Osteocyte (in vitro differentiated cells): ENCODE measurements around the gene ROBO3. TPM values are rescaled to one million over a fixed set of nuclear protein-coding genes. Genes with fewer than 3 reads are reported as not detected.

ENCODE experiments used
- DNase-seq: peaks from one replicate; pipeline ENCODE4 v3.0.0; 2021; ENCODE audit warnings: mixed read lengths; ENCODE audit not compliant: unreplicated experiment; ENCODE audit errors: extremely low spot score
- H3K27ac Mint-ChIP-seq: one replicate; pipeline ENCODE4 v1.8.0; 2021; ENCODE audit warnings: mild to moderate bottlenecking, mixed read lengths; ENCODE audit not compliant: unreplicated experiment
- H3K27me3 Mint-ChIP-seq: one replicate; pipeline ENCODE4 v1.8.0; 2021; ENCODE audit warnings: mixed read lengths; ENCODE audit not compliant: unreplicated experiment
- H3K36me3 Mint-ChIP-seq: one replicate; pipeline ENCODE4 v1.8.0; 2021; ENCODE audit warnings: mixed read lengths; ENCODE audit not compliant: unreplicated experiment
- H3K4me1 Mint-ChIP-seq: one replicate; pipeline ENCODE4 v1.8.0; 2021; ENCODE audit warnings: mixed read lengths; ENCODE audit not compliant: unreplicated experiment
- H3K4me3 Mint-ChIP-seq: one replicate; pipeline ENCODE4 v1.8.0; 2021; ENCODE audit warnings: mild to moderate bottlenecking, moderate library complexity, mixed read lengths; ENCODE audit not compliant: unreplicated experiment
- H3K9me3 Mint-ChIP-seq: one replicate; pipeline ENCODE4 v1.8.0; 2021; ENCODE audit warnings: mixed read lengths; ENCODE audit not compliant: unreplicated experiment
- total RNA-seq: library from RNA; stranded (reverse); gene quantifications from 2 replicates; pipeline ENCODE4 v1.2.1, GENCODE V29; 2021
- TF ChIP-seq, protein P1 (sequence below): fragments of 200-600 bp; sonication (generic); IDR thresholded peaks from 2 replicates; pipeline ENCODE4 v1.5.0; 2021; ENCODE audit warnings: antibody characterized with exemption, mild to moderate bottlenecking, moderate library complexity

Gene ROBO3
- total RNA-seq, 1 donor from 2014 or later = 14.5 TPM

GRCh38 chr11:124892750-124893454 is 27.7 kb downstream of the ROBO3 start:
- Mint-ChIP-seq H3K36me3 (no peaks in the 10 kb centered on the region), H3K4me1 (peaks cover 6% of the 10 kb centered on the region), H3K9me3 (no peaks in the 10 kb centered on the region), H3K27ac (no peak overlapping the region), H3K4me3 (no peak overlapping the region), H3K27me3 (peaks cover 7% of the 10 kb centered on the region)
- TF ChIP-seq, protein P1, sequence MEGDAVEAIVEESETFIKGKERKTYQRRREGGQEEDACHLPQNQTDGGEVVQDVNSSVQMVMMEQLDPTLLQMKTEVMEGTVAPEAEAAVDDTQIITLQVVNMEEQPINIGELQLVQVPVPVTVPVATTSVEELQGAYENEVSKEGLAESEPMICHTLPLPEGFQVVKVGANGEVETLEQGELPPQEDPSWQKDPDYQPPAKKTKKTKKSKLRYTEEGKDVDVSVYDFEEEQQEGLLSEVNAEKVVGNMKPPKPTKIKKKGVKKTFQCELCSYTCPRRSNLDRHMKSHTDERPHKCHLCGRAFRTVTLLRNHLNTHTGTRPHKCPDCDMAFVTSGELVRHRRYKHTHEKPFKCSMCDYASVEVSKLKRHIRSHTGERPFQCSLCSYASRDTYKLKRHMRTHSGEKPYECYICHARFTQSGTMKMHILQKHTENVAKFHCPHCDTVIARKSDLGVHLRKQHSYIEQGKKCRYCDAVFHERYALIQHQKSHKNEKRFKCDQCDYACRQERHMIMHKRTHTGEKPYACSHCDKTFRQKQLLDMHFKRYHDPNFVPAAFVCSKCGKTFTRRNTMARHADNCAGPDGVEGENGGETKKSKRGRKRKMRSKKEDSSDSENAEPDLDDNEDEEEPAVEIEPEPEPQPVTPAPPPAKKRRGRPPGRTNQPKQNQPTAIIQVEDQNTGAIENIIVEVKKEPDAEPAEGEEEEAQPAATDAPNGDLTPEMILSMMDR = no peak
- peak; percentile 68 for DNase-seq

DNA sequence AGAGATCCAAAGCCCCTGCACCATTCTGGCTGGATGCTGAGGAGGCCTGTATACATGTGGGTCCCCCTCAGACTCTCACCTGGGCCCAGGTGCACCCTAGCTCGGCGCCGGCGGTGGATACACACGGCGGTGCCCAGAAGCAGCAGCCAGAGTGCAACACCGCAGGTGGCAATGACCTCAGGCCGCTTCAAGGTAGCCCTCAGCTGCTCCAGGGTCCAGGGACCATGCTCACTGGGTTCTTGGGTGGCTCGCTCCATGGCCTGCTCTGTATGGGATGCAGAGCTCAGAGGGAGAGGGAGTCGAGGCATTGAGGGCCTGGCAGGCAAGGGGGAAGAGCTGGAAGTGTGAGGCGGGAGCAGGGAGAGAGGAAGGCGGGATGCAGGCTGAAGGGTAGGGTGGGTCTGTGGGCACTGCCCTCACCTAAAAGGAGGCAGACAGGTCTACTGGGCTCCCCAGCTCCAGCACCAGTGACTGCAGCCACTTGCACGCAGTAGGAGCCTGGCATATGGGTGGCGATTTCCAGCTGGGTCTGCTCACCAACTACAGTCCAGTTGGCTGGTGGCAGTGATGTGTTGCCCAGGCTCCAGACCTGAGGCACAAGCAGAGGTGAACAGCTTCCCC is 28.7 kb downstream of the ROBO3 start:
- H3K4me3 Mint-ChIP-seq = no peak overlapping the region
- no peak overlapping the region for H3K27ac Mint-ChIP-seq
- H3K9me3 Mint-ChIP-seq = no peaks in the 10 kb centered on the region
- peaks cover 16% of the 10 kb centered on the region for H3K4me1 Mint-ChIP-seq
- TF ChIP-seq, protein P1 = no peak
- peak; percentile 65 for DNase-seq
- H3K27me3 Mint-ChIP-seq = no peaks in the 10 kb centered on the region
- H3K36me3 Mint-ChIP-seq = no peaks in the 10 kb centered on the region

GRCh38 chr11:124894606-124895430 is 29.6 kb downstream of the ROBO3 start:
- Mint-ChIP-seq H3K4me3 (no peak overlapping the region), H3K27me3 (no peaks in the 10 kb centered on the region), H3K4me1 (peaks cover 25% of the 10 kb centered on the region), H3K9me3 (no peaks in the 10 kb centered on the region), H3K36me3 (no peaks in the 10 kb centered on the region), H3K27ac (no peak overlapping the region)
- TF ChIP-seq, protein P1 = no peak
- DNase-seq = peak; percentile 63

- H3K36me3 Mint-ChIP-seq = no peaks in the 10 kb centered on the region
- peaks cover 30% of the 10 kb centered on the region for H3K4me1 Mint-ChIP-seq
- TF ChIP-seq, protein P1 = no peak
- H3K27me3 Mint-ChIP-seq = no peaks in the 10 kb centered on the region
- no peaks in the 10 kb centered on the region for H3K9me3 Mint-ChIP-seq
- DNase-seq = peak; percentile 80
- H3K27ac Mint-ChIP-seq = no peak overlapping the region
- H3K4me3 Mint-ChIP-seq = no peak overlapping the region
These were observed 30.3 kb downstream of the ROBO3 start for GRCh38 chr11:124895471-124895971.
